ENCODE results near the gene TSC22D4.
A peak's percentile ranks its signal among the peaks of the same experiment; 100 is the strongest.
"Not testable (repeated sequence)": the region's sequence is repeated elsewhere in the genome, so short reads cannot be mapped to it uniquely, and the experiment has no call there.

The TSC22D4 gene

DNA sequence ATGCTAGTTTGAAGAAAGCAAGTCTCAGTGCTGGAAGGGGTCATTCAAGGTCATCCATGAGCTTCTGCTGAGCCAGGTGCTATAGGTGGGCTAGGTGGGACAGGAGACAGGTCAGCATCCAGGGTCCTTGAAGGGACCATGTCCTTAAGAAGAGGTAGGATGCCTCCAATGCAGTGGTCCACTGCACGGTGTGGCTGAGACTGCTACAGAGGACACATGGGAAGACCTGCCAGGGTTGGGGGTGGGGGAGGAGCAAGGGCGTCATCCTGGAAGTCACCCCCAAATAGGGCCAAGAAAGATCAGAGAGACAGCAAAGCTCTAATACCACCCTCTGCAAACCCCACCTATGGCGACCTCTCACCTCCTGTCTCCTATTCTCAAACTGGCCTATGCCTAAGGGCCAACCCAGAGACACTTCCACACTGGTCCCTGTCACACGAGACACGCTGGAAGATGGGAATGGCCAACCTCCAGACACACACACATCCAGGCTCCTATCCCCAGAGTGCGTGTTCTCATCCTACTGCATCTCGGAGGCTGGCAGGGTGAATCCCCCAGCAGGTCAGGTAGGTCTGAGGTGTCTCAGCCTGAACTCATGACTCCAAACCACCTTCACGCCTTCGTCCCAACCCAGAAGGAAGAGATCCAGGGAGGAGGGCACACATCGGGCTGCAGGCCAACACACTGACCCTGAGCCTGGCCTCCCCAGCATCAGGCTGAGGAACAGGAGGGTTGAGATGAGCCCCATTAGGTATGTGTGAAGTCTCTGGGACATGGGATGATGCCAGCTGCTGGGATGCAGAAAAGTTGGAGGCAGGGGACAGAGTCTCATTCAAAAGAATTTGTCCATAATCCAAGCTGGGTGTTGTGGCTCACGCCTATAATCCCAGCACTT lies 37.1 kb downstream of the TSC22D4 start:
- no peak for DNase-seq

DNA sequence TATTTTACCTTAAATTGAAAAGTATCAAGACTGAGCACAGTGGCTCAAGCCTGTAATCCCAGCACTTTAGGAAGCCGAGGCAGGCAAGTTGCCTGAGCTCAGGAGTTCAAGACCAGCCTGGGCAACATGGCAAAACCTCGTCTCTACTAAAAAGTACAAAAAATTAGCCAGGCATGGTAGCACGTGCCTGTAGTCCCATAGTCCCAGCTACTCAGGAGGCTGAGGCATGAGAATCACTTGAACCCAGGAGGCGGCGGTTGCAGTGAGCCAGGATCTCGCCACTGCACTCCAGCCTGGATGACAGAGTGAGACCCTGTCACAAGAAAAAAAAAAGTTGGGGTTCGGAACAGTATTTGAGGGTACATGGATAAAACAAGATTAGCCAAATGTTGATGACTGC lies 39.8 kb downstream of the TSC22D4 start:
- not testable (repeated sequence) for DNase-seq

DNA sequence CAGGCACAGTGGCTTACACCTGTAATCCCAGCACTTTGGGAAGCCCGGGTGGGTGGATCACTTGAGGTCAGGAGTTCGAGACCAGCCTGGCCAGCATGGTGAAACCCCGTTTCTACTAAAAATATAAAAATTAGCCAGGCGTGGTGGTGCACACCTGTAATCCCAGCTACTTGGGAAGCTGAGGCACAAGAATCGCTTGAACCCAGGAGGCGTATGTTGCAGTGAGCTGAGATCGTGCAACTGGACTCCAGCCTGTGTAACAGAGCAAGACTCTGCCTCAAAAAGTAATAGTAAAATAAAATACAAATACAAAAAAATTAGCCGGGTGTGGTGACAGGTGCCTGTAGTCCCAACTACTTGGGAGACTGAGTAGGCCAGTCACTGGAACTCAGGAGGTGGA lies 40.3 kb downstream of the TSC22D4 start:
- not testable (repeated sequence) for DNase-seq

DNA sequence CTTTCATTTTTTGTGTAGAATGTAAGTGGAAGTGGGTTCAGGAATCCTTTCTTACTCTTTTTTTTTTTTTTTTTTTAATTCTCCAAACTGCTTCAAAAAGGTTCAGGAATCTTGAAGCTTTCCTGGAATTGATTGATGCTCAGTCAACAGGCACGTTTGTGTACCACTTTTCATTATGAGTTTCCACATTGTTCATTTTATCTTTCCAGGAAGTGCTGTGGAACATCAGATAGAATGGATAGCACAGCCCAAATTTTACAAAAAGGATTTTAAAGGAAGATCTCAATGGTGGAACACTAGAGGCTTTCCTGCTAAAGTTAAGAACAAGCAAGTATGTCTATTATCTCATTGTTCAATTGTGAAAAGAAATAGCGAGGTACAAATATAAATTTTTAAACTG lies 40.8 kb downstream of the TSC22D4 start:
- no peak for DNase-seq

DNA sequence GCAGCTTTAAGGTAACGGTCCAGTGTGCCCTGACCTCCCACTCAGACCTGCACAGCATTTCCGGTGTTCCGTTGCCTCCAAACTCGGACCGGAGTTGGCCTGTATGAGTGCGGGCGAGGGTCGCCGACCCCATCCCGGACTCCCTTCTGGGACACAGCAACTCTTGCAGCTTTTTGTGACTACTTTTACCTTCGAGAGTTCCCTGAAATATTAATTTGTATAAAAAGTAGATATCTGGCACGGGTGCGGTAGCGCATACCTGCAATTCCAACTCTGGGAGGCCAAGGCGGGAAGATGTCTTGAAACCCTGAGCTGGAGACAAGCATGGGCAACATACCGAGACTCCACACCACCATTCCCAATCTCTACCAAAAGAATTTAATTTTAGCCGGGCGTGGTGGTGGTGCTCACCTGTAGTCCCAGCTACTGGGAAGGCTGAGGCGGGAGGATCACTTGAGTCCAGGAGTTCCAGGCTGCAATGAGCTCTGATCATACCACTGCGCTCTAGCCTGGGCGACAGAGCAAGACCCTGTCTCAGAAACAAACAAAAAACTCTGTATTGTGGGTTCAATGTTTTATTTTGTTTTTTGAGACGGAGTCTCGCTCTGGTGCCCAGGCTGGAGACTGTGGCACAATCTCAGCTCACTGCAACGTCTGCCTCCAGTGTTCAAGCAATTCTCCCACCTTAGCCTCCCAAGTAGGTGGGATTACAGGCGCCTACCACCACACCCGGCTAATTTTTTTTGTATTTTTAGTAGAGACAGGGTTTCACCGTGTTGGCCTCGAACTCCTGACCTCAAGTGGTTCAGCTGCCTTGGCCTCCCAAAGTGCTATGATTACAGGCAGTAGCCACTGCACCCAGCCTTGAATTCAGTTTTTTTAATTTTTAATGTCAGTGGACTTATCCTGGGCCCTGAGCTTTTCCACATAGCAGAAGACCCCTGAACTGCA lies 41.6 kb downstream of the TSC22D4 start:
- DNase-seq = no peak

DNA sequence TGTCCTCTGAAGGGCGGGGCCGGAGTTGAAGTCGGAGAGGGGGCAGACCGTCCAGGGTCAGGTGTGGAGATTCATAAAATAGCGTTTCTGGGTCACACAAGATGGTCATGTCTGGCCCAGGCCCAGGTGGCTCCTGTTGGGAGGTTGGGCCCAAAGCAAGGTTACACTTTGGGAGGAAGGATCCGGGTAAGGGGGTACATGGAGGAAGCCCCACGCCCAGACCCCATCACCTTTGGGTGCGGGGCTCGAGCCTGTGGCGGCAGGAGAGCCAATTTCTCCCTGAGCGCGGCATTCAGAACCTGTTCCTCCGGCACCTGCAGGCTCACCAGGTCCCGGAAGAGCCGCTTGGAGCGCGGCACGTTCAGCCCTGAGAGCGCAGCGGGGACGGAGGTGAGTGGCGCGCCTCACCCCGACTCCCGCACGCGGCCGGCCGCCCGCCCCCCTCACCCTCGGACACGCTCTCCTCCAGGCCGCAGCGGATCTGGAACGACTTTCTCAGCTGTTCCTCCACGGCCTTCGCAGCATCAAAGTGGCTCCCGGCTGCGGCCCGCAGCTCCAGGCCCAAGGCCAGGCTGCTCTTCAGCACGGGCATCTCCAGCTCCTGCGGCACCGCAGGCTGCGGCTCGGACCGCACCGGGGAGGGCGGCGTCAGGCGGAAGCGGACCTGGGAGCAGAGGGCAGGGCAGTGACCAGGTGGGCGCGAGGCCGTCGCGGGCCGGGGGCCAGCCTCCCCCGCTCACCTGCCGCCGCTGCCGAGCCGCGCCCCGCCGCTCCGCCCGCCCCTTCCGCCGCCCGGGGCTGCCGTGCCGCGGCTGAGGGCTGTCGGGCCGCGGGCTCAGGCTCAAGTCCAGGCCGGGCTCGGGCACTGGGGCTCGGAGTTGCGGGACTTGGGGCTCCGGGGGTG lies 43.4 kb downstream of the TSC22D4 start:
- peak; percentile 61 for DNase-seq

DNA sequence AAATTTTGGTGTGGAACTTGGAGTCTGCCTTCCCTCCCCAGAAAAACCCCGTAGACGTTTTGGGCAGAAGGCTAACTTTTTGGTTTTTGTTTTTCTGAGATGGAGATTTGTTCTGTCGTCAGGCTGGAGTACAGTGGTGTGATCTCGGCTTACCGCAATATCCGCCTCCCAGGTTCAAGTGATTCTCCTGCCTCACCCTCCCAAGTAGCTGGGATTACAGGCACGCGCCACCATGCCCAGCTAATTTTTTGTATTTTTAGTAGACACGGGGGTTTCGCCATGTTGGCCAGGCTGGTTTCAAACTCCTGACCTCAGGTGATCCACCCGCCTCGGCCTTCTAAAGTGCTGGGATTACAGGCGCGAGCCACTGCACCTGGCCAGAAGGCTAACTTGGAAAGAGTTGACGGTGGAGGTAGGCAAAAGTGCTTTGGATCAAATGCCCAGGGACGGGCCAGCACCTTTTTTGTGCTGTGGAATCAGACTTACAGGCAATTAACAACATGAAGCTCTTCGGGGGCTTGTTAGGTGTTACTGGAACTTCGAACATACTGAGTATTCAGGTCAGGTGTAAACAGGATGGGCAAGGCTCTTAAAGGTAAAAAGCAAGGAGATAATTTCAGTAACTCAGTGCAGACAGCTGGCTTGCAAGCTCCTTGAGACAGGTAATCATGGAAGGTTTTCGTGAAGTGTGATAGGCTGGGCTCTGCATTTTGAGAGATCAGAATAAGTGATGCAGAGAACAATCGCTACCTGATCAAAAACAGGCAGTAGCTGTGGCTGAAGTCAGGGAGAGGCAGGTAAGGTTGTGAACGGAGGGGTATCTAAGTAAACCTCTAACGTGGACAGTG lies 44.5 kb downstream of the TSC22D4 start:
- DNase-seq = no peak

DNA sequence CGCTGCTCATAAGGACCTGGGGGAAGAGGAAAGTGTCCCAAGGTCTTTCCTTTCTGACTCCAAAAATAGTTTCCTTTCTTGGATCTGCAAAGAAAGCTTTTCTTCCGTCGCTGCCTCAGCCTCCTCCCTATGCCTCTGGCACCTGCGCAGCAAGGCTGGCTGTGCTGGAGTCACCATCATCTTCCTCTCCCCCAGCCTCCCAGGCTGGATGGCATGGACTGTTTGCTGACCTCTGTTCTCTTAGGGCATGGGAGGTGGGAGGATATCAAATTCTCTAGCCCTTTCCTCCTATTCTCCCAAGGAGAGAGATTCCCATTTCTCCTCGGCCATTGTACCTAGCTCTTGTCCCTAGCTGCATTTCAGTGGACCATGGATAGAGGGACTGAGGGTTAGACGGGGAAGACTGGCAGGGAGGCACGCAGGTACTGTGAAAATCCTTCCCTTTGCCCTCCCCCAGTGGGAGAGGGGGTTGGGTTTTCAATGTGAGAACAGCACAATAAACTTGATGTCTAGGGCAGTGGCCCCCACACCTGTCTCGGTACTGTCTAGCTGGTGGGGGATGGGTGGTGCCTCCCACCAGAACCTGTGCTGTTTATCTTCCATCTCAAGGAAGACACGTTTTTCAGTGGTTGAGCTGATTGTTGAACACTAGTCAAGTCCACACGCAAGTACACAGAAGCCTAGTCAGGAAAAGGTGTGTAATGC lies 45.3 kb downstream of the TSC22D4 start:
- DNase-seq = no peak

DNA sequence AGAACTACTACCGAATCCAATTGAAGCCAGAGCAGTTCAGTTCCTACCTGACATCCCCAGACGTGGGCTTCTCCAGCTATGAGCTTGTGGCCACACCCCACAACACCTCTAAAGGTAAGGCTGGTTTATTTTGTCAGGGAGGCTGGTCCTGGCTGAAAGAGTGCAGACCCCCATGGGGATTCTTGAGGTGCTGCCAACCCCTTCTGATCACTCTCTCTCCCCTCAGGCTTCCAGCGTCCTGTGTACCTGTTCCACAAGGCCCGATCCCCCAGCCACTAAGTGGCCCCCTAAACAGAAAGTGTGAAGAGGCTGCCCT lies 45.8 kb downstream of the TSC22D4 start:
- no peak for DNase-seq

DNA sequence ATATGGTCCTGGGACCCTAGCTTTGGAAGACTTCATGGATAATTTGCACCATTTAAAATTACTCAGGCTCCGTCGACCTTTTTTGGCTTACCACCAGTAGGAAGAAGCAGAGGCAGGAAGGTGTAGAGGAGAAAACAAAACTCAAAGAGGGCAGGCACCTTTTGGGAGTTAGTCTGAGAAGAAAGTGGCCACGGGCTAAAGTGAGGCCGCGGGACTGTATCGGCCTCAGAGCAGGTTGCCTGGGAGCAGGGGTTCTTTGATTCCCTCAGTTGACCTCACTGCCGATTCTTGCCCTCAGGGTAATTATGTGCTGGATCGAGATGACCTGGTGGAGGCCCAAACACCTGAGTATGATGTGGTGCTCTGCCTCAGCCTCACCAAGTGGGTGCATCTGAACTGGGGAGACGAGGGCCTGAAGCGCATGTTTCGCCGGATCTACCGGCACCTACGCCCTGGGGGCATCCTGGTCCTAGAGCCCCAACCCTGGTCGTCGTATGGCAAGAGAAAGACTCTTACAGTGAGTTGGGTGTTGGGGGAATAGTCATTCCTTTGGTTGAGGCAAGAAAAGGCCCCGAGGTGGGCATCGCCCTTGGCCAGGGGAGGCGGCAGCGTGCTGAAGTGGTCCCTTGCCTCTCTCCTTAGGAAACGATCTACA lies 46.3 kb downstream of the TSC22D4 start:
- no peak for DNase-seq

DNA sequence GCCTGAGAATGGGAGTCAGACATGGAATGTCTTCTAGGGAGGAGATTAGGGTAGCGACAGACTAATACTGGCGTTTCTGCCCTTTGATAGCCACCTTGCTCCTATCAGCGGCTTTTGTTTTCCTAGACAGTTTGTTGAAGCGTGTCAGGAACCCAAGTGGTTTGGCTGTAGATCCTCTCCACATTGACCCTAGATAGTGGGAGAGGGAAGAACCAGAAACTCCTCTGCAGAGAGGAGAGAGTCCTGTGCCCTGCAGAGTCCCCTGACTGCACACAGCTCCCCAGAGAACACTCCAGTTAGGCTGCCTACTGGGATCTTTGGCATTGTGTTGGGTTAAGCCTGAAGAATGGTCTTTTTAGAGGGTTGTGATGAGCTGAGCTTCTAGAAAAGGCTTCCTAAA lies 47.0 kb downstream of the TSC22D4 start:
- peak; percentile 32 for DNase-seq

DNA sequence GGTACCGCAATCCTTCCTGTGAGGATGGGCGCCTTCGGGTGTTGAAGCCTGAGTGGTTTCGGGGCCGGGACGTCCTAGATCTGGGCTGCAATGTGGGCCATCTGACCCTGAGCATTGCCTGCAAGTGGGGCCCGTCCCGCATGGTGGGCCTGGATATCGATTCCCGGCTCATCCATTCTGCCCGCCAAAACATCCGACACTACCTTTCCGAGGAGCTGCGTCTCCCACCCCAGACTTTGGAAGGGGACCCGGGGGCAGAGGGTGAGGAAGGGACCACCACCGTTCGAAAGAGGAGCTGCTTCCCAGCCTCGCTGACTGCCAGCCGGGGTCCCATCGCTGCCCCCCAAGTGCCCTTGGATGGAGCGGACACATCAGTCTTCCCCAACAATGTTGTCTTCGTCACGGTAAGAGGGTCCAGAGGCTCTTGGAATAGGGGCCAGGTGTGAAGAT lies 47.7 kb downstream of the TSC22D4 start:
- DNase-seq = no peak

DNA sequence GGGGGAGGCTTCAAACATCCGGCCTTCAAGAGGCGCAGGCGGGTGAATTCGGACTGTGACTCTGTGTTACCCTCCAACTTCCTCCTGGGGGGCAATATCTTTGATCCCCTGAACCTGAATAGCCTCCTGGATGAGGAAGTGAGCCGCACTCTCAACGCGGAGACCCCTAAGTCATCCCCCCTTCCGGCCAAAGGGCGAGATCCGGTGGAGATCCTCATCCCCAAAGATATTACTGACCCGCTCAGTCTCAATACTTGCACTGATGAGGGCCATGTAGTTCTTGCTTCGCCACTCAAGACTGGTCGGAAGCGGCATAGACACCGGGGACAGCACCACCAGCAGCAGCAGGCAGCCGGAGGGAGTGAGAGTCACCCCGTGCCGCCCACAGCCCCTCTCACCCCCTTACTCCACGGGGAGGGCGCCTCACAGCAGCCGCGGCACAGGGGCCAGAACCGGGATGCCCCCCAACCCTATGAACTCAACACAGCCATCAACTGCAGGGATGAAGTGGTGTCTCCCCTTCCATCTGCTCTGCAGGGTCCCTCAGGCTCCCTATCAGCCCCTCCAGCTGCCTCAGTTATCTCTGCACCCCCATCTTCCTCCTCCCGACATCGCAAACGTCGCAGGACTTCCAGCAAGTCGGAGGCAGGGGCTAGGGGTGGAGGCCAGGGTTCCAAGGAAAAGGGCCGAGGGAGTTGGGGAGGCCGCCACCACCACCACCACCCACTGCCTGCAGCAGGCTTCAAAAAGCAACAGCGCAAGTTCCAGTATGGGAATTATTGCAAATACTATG lies 48.3 kb downstream of the TSC22D4 start:
- peak; percentile 31 for DNase-seq

DNA sequence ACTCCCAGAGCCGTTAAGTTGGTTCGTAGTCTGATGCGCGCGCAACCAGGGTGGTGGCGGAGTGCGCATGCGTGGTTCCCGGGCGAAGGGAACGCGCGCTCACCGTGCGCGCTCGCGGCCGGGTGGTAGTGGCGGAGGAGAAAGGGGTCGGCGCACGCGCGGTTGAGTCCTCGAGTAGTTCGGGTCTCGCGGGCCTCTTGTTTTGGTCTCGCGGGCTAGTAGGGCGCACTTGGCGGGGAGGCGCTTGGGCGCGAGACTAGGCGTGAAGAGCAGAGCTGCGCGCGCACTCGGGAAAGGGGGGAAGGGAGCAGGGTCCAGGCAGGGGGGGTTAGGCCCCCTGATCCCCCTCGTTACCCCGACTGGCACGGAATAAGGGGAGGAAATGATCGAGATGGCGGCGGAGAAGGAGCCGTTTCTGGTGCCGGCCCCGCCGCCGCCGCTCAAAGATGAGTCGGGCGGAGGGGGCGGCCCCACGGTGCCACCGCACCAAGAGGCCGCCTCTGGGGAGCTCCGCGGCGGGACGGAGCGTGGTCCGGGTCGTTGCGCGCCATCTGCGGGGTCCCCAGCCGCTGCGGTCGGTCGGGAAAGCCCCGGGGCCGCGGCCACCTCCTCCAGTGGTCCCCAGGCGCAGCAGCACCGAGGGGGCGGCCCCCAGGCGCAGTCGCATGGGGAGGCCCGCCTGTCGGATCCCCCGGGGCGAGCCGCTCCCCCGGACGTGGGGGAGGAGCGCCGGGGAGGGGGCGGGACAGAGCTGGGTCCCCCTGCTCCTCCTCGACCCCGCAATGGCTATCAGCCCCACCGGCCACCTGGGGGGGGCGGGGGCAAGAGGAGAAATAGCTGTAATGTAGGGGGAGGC lies 49.1 kb downstream of the TSC22D4 start, which contains the start of gene MEPCE:
Gene MEPCE (plus strand): TSS at position 195 of the 856 bp plus-strand sequence. CDS start 188 bp downstream, at position 383.
- peak; percentile 99 for DNase-seq

DNA sequence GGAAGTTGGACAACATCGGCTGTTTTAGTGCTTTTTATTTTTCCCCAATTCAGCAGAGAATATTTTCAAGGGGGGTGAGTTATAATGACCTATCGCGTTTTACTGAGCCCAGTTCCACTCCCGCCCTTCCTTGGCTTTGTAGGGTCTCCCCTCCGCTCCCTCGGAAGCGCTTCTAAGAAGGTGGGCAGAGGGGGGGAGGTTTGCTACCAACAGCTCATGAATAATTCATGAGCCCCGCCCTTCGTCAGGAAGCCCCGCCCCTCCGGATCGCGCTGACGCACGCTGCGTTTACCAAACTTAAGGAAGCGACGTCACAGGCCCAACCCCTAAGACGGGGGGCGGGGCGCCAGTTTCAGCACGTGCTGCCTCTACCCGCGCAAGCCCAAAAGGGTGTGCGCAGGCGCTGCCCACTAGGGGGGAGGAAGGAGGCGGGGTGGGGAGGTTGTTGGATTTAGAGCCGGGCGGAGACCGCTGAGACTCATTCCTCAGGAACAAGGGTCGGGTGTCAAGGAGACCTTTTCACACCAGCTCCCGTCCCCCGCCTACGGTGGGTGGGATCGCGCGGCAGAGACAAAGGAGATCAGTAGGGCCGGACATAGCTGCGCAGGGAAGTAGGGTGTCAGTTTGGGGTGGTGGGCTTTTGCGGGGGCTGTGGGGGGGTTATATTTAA lies 49.9 kb downstream of the TSC22D4 start:
- DNase-seq = peak; percentile 100

DNA sequence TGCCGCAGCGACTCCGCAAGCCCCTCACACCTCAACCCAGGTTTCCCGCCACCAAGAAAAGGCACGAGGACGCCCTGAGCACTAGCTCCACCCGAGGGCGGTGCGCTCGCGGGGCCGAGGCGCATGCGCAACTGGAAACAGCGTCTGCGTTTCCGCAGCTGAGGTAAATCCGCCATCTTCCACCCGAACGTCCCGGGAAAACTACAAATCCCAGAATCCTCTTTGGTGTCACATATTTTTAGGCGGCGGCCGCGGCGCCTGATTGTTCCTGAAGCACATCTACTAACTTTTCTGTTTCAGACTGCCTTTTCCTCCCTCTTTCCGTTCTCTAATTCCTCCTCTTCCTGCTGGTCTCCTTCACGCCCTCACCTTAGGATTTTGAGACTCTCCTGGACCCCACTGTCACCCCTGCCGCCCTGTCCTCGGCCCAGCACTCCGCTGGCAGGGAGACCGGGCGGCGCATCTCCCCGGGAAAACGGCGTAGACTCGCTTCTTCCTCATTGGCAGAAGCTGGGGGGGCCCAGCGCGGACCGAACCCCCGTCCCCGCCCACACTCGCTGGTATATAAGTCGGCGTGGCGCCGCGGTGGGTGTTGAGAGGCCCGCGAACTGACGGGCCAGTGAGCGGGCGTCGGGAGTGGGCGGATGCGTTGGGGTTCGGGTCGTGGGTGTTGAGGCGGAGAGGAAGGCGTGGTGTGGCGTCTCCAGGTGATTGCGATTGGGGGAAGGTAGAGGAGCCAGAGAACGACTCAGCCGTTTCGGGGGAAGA lies 50.6 kb downstream of the TSC22D4 start, which contains the start of gene ZCWPW1:
Gene ZCWPW1 (minus strand): TSS at position 505 of the 768 bp plus-strand sequence. CDS start 8,054 bp downstream, outside the sequence.
- peak; percentile 99 for DNase-seq

DNA sequence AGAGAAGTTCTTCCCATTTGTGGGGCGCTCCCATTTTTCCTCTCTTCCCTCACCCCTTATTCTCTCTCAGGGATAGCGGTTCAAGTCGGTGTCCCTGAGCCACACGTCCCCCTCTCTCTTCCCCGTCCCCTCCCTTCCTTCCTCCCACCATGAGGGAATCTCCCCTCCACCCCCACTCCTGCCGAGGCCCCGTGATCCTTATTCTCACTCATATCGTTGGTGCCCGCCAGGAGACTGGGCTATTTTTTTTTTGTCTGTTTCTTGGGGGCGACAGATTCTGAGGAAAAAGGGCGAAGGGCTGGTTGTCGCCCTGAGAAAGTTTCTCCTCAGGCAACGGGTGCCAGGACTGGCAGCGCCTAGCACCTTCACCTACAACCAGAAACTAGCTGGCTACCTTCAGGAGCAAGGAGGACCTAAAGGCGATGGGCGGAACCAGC lies 51.2 kb downstream of the TSC22D4 start:
- no peak for DNase-seq

Measured in hematopoietic multipotent progenitor cell treated with erythropoietin and hydrocortisone succinate and interleukin-3 and kit ligand, for 4 days (in vitro differentiated cells).